ENCODE measurements around the gene FIP1L1.

GRCh38 chr4:53441564-53441963 is 64.1 kb downstream of the FIP1L1 start:
- TF ChIP-seq CTCF (IDR thresholded peaks at IDR 0.05) (no peak), POLR2A (IDR thresholded peaks at IDR 0.05) (no peak), EP300 (IDR thresholded peaks at IDR 0.05) (no peak)

All from ovary (tissue), 3 donors.